COLO668 (cell line): Measurements from ENCODE around the gene PRPF31.
"Not testable (repeated sequence)": the region's sequence is repeated elsewhere in the genome, so short reads cannot be mapped to it uniquely, and the experiment has no call there.

Experiments
- DNase-seq: peaks from one replicate; lab custom pipeline; 2025; ENCODE audit not compliant: unreplicated experiment; lab: John Stamatoyannopoulos, UW

The PRPF31 gene

DNA sequence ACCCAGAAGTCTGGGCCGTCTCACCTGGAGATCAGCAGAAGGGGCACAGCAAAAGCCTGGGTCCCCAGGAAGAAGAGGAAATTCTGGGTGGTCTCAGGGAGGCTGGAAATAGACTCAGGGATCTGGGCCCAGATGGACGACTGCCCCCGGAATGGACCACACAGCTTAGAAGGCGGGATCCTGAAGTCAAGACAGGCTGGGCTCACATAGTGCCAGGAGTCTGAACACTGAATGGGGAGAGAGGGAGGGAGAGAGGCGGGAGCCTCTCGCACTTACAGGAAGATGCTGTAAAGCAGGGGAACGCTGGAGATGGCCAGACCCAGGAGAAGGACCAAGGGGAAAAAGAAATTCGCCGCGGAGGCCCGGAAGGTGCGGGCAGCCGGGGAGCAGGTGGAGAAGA, 45.3 kb downstream of the PRPF31 start:
- DNase-seq: peak; percentile 20

DNA sequence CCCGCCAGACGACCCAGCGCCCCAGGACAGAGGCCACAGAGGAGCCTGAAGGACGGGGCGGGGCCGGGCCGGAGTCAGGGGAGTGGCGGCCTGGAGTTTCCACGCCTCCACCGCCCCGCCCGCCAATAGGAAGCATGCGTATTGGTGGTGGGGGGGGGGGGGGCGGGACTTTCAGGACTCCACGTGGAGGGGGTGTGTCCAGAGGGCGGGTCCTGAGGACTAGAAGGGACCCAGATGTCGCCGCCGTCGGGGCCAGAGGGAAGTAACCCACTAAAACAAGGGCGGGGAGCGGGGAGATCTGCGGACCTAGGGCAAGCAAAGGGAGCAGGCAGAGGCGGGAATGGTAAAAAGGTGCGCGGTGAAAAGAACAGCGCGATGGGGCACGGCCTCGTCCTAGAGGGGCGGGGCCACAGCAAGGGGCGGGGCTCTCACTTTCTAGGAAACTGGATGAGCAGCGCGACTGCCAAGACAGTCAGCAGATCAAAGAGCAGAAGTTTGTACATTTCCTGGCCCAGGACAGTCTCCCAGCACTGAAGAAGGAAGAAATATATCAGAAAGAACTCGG, 46.8 kb downstream of the PRPF31 start:
- DNase-seq: peak; percentile 82

DNA sequence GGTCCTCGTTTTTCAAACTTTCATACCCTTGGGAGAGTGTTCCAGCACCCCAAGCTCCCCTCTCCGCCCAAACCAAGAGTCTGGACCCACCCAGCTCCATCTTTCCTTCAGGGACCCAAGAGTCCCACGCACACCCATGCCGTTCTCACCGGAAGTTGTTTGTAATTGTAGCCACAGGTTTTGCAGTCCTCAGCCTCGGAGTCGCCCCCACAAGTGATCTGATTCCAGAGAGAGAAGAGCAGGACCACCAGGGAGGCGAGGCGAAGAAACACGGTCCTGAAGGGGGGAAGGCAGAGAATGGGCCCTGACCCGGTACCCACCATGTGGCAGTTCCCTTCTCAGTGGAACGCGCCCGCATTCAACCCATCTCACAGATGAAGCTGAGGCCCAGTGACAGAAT, 47.3 kb downstream of the PRPF31 start:
- DNase-seq: no peak

- peak; percentile 45 for DNase-seq
These were observed 49.0 kb downstream of the PRPF31 start for GRCh38 chr19:54164369-54165068.

- no peak for DNase-seq
These were observed 49.7 kb downstream of the PRPF31 start for GRCh38 chr19:54165222-54165621.

DNA sequence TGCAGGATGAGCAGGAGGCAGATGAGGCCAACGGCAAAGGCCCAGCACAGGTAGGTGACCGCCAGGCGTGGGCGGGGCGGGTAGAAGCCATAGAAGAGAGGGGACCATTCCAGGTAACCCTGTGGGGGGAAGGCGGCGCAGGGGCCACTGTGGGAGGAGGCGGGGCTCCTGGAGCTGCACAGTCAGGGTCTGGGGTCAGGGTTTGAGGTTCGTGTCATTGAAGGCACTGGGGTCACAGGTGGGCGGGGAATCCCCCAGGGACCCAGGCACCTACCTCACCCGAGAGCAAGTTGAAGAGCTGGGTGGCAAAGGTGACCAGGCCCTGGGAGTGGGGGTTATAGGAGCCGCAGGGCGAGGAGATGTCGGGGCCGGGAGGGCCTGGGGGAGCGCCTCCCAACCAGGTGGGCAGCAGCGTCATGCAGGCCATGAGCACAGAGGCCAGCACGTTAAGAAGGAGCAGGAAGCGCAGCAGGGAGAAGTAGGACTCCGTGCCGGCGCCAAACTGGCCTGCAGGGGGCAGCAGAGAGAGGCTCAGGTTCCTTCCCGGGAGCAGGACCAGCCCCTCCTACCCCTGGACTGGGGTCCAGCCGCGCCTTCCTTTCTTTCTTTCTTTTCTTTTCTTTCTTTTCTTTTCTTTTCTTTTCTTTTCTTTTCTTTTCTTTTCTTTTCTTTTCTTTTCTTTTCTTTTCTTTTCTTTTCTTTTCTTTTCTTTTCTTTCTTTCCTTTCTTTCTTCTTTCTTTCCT, 52.8 kb downstream of the PRPF31 start:
- DNase-seq: peak; percentile 88

GRCh38 chr19:54169149-54169740, 53.7 kb downstream of the PRPF31 start:
- no peak for DNase-seq

DNA sequence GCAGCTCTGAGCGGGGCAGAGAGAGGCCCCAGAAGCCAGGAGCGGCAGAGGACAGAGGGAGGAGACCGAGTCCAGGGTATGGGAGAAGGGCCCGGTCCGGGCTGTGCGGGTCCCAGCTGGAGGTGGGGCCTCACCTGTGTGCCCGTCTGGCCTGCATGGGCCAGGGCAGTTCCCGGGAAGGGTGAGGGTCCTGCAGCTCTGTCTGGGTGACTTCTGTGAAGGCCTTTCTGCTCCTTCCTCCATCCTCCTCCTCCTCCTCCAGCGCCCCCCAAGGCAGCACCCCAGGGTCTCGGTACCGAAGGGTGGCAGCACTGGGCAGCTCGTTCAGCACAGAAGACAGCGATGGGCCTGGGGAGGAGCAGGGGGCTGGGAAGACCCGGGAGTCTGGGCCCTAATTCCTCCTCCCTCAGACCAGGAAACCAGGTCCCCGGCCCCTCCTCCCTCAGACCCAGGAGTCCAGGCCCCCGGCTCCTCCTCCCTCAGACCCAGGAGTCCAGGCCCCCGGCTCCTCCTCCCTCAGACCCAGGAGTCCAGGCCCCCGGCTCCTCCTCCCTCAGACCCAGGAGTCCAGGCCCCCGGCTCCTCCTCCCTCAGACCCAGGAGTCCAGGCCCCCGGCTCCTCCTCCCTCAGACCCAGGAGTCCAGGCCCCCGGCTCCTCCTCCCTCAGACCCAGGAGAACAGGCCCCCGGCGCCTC, 56.3 kb downstream of the PRPF31 start:
- DNase-seq: not testable (repeated sequence)

DNA sequence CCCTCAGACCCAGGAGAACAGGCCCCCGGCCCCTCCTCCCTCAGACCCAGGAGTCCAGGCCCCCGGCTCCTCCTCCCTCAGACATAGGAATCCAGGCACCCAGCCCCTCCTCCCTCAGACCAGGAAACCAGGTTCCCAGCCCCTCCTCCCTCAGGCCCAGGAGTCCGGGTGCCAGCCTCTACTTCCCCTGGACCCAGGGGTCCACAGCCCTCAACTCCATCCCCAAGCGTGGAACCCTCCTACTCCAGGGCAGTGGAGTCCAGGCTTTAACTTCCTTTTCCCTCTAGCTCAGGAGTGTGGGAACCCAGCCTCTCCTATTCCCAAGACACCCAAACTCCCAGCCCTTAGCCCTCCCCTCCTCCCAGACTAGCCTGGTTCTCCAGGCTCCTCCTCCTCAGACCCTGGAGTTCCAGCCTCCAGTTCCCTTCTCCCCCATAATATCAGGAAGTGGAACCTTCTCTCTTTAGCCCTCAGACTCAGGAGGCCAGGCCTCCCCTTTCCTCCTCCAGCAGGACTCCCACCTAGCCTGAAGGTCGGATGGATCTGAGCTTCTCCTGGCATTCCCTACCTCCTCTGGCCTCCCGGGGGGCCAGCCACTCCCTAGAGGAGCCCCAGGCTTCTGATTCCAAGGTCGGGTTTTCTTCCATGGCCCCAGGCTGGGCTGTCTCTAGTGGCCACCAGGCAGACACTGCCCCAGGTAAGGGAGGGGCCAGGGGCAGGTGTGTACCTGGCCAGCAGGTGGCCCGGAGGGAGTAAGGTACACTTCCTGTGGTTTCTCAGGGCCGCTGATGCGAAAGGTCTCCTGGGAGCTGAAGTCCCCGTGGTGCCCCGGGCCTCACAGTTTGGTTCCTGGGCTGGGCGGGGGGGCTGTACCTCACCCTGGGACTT, 57.2 kb downstream of the PRPF31 start, which contains the start of gene TMC4:
TMC4 (minus strand) TSS at position 690 of the 888 bp plus-strand sequence; CDS start at position 647, 43 bp downstream.
- DNase-seq: peak; percentile 94

DNA sequence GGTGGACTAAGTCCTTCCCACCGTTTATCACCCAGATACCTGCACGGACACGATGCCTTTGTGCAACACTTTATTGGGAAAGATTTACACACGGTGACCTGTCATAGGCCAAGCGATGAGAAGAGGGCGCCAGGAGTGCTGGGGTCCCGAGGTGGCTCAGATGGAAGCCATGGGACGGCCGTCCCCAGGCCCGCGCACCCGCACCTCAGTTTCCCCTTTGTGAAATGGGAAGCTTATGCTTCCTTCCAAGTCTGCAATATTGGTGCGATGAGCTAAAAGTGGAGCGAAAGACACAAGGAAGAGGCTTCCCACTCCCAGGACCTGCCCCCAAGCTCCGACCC, 57.8 kb downstream of the PRPF31 start:
- DNase-seq: no peak

DNA sequence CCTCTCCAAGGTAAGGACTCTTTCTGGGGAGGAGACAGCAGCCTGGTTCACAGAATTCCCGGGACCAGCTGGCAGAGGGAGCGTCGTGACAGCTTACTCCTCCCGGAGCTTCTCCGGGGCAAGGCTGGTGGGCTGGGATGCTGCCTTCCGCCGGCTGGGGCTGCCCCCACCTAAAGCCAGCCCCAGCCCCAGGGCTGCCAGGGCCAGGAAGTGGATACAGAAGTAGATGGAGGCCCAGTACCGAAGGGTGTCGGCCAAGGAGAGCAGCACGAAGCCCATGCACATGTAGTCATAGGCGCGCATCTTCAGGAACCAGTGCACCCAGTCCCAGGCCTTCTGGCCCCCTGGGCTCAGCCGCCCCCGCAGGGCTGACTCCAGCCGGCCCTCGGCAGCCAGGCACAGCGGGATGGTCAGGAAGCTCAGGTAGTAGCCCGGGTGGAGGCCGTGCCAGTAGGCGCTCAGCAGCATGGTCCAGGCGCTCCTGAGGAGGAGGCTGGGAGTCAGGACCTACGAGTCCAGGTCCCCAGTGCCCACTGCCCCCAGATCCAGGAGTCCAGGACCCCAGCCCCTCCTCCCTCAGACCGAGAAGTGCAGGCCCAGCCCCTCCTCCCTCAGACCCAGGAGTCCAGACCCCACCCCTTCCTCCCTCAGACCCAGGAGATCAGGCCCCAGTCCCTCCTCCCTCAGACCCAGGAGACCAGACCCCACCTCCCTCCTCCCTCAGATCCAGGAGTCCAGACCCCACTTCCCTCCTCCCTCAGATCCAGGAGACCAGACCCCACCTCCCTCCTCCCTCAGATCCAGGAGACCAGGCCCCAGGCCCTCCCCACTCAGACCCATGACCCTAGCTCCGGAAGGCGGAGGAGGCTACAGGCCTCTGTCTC, 58.6 kb downstream of the PRPF31 start:
- no peak for DNase-seq

DNA sequence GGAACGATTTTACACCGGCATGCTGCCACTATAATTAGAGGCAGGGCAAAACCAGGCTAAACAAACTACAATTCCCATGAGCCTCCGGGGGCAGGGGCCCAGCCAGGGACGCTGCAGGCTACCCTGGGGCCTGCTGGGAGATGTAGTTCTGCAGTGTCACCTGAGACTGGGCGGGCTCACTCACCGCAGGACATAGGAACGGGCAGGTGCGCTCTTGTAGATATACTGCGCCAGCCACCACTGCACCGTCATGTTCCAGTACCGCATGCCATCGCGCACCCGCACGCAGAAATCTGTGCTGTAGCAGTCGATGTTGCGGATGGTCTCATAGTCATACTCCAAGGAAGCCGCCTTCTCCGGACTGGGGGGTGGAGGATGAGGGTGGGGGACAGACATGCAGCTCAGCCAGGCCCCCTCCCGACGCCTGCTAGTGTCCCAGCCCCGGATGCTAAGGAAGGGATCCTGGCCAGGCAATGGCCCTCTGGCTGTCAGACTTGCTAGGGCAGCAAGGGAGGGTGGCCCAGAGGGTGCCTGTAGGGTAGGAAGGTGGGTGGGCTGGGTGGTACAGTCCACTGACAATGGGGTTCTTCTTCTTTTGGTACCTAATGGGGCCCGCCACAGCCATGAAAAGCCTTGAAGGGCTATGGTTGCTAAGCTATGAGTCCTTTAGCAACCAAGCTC, 63.2 kb downstream of the PRPF31 start:
- DNase-seq: peak; percentile 77

GRCh38 chr19:54179262-54179852, 63.8 kb downstream of the PRPF31 start:
- DNase-seq: no peak

DNA sequence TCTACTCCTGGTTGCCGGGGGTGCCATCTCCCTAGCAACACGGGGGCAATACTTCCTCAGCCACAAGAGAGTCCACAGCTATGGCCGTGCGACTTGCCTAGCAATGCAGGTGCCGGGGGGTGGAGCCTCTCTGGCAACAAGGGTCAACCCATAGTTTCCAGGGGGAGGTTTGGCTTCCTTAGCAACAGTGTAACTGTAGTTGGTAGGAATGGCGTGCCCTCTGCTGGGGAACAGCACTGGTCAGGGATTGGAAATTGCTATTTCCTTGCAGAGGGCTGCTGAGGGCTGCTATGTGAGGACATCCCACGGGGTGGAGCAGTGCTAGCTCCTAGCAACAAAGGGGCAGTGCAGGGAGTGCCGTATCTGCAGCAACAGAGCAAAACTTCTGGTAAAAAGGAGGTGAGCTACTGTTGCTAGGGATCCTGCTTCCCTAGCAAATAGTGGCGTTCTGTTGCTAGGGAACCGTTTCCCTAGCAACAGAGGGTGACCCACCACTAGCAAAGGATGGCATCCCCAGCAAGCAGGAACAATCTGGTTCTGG, 64.4 kb downstream of the PRPF31 start:
- DNase-seq: peak; percentile 89

- no peak for DNase-seq
These were observed 65.1 kb downstream of the PRPF31 start for GRCh38 chr19:54180691-54181091.
